ENCODE measurements around the gene KCNMB4.

KCNMB4 gene

DNA sequence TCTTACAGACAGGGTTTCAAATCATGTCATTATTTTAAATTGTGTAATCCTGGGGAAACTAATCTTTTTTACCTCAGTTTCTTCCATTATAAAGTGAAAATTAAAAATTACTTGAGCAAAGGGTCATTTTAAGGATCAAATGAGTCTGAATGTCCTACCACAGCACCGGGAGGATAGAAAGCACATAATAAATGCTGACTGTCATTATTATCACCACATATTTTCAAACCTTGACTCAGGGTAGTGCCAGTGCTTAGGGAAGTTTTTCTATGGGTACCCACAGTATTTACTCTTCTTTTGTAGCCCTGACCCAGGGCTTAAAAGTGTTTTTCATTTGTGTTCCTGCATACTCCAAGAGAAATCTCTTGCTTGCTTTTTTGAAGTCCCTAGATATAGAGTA, 60.5 kb downstream of the KCNMB4 start:
- Histone ChIP-seq H3K36me3 (replicated peaks; ENCODE audit: low read depth, low read length) (no peaks in the 10 kb centered on the region), H3K27me3 (ENCODE audit: low read depth, low read length) (no peaks in the 10 kb centered on the region), H3K79me2 (ENCODE audit: low read length) (no peaks in the 10 kb centered on the region), H3K4me1 (ENCODE audit: low read length) (no peaks in the 10 kb centered on the region), H3K27ac (ENCODE audit: low read length) (no peak overlapping the region), H4K20me1 (ENCODE audit: insufficient read depth, low read length) (no peaks in the 10 kb centered on the region), H3K9ac (ENCODE audit: low read length) (no peak overlapping the region), H3K9me3 (ENCODE audit: insufficient read depth, low read length) (no peaks in the 10 kb centered on the region), H3K4me2 (ENCODE audit: low read length) (no peak overlapping the region), H2AFZ (ENCODE audit: low read depth, low read length) (no peak overlapping the region), H3K4me3 (ENCODE audit: low read length) (no peak overlapping the region)
- no peak for TF ChIP-seq EZH2phosphoT487 (IDR thresholded peaks at IDR 0.05; ENCODE audit: low read depth)
- TF ChIP-seq, protein P1, sequence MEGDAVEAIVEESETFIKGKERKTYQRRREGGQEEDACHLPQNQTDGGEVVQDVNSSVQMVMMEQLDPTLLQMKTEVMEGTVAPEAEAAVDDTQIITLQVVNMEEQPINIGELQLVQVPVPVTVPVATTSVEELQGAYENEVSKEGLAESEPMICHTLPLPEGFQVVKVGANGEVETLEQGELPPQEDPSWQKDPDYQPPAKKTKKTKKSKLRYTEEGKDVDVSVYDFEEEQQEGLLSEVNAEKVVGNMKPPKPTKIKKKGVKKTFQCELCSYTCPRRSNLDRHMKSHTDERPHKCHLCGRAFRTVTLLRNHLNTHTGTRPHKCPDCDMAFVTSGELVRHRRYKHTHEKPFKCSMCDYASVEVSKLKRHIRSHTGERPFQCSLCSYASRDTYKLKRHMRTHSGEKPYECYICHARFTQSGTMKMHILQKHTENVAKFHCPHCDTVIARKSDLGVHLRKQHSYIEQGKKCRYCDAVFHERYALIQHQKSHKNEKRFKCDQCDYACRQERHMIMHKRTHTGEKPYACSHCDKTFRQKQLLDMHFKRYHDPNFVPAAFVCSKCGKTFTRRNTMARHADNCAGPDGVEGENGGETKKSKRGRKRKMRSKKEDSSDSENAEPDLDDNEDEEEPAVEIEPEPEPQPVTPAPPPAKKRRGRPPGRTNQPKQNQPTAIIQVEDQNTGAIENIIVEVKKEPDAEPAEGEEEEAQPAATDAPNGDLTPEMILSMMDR (IDR thresholded peaks at IDR 0.05; ENCODE audit: low read depth, low read length), result no peak

DNA sequence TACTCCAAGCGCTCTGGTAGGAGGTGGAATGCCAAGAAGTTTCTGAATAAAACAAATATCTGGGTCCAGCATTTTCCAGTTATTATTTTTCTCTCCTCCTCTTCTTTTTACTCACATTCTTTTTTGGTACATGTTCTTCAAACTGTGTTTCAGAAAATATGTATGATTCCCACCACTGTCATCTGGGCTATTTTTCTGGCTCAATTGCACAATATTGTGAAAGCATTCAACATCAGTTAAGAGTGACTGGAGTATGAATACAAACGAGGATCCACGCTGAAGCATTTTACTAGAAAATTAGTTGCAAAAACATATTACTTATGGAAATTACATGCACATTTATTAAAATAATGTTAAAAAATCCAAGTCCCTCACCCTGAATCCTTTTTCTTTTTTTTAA, 61.5 kb downstream of the KCNMB4 start:
- Histone ChIP-seq H3K4me1 (ENCODE audit: low read length) (no peaks in the 10 kb centered on the region), H3K27me3 (ENCODE audit: low read depth, low read length) (no peaks in the 10 kb centered on the region), H3K4me3 (ENCODE audit: low read length) (no peak overlapping the region), H3K9ac (ENCODE audit: low read length) (no peak overlapping the region), H4K20me1 (ENCODE audit: insufficient read depth, low read length) (no peaks in the 10 kb centered on the region), H3K79me2 (ENCODE audit: low read length) (no peaks in the 10 kb centered on the region), H3K36me3 (replicated peaks; ENCODE audit: low read depth, low read length) (no peaks in the 10 kb centered on the region), H3K27ac (ENCODE audit: low read length) (no peak overlapping the region), H3K9me3 (ENCODE audit: insufficient read depth, low read length) (no peaks in the 10 kb centered on the region), H2AFZ (ENCODE audit: low read depth, low read length) (no peak overlapping the region), H3K4me2 (ENCODE audit: low read length) (no peak overlapping the region)
- TF ChIP-seq EZH2phosphoT487 (IDR thresholded peaks at IDR 0.05; ENCODE audit: low read depth), result no peak
- TF ChIP-seq, protein P1 (IDR thresholded peaks at IDR 0.05; ENCODE audit: low read depth, low read length), result no peak

DNA sequence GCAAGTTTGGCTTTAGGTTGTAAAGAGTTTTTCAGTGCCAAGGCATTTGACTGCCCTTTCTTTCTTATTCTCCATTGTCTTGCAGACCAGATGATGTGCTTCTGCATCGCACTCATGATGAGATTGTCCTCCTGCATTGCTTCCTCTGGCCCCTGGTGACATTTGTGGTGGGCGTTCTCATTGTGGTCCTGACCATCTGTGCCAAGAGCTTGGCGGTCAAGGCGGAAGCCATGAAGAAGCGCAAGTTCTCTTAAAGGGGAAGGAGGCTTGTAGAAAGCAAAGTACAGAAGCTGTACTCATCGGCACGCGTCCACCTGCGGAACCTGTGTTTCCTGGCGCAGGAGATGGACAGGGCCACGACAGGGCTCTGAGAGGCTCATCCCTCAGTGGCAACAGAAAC, 64.3 kb downstream of the KCNMB4 start:
- peaks cover 5% of the 10 kb centered on the region for H3K36me3 ChIP-seq (replicated peaks; ENCODE audit: low read depth, low read length)
- no peak overlapping the region for H2AFZ ChIP-seq (ENCODE audit: low read depth, low read length)
- H3K9me3 ChIP-seq (ENCODE audit: insufficient read depth, low read length), result no peaks in the 10 kb centered on the region
- H3K4me3 ChIP-seq (ENCODE audit: low read length), result no peak overlapping the region
- TF ChIP-seq EZH2phosphoT487 (IDR thresholded peaks at IDR 0.05; ENCODE audit: low read depth), result no peak
- TF ChIP-seq, protein P1 (IDR thresholded peaks at IDR 0.05; ENCODE audit: low read depth, low read length), result no peak
- no peaks in the 10 kb centered on the region for H3K4me1 ChIP-seq (ENCODE audit: low read length)
- H3K79me2 ChIP-seq (ENCODE audit: low read length), result no peaks in the 10 kb centered on the region
- no peak overlapping the region for H3K4me2 ChIP-seq (ENCODE audit: low read length)
- no peaks in the 10 kb centered on the region for H3K27me3 ChIP-seq (ENCODE audit: low read depth, low read length)
- no peak overlapping the region for H3K9ac ChIP-seq (ENCODE audit: low read length)
- no peaks in the 10 kb centered on the region for H4K20me1 ChIP-seq (ENCODE audit: insufficient read depth, low read length)
- H3K27ac ChIP-seq (ENCODE audit: low read length), result no peak overlapping the region

DNA sequence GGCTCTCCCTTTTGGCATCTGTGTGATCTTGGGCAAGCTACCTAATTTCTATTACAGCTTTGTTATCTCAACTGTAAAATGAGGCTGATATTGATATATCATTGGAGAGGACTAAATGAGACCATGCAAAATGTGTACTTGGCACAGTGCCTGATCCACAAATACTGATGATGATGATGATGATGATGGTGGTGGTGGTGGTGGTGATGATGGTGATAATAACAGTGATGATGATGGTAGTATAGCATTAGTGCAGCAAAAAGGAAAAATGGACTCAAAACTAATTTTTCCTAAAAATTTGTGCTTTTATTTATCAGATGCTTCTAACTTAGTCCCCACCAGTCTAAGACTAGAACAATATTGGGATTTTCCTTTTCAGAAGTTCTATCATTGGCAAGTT, 70.7 kb downstream of the KCNMB4 start:
- Histone ChIP-seq H2AFZ (ENCODE audit: low read depth, low read length) (no peak overlapping the region), H3K4me2 (ENCODE audit: low read length) (no peak overlapping the region), H3K27me3 (ENCODE audit: low read depth, low read length) (no peaks in the 10 kb centered on the region), H3K4me3 (ENCODE audit: low read length) (no peak overlapping the region), H3K9ac (ENCODE audit: low read length) (no peak overlapping the region), H3K9me3 (ENCODE audit: insufficient read depth, low read length) (no peaks in the 10 kb centered on the region), H3K79me2 (ENCODE audit: low read length) (no peaks in the 10 kb centered on the region), H4K20me1 (ENCODE audit: insufficient read depth, low read length) (no peaks in the 10 kb centered on the region), H3K4me1 (ENCODE audit: low read length) (no peaks in the 10 kb centered on the region), H3K27ac (ENCODE audit: low read length) (no peak overlapping the region), H3K36me3 (replicated peaks; ENCODE audit: low read depth, low read length) (peaks cover 5% of the 10 kb centered on the region)
- TF ChIP-seq, protein P1 (IDR thresholded peaks at IDR 0.05; ENCODE audit: low read depth, low read length), result no peak
- TF ChIP-seq EZH2phosphoT487 (IDR thresholded peaks at IDR 0.05; ENCODE audit: low read depth), result no peak
